Measurements from ENCODE around the gene FKBP8. TPM values are rescaled to one million over a fixed set of nuclear protein-coding genes. Genes with fewer than 3 reads are reported as not detected.

FKBP8 gene
- total and polyA plus RNA-seq, 2 of the 4 experiments (the other 2 are of a cell fraction) = 153 to 289 TPM

DNA sequence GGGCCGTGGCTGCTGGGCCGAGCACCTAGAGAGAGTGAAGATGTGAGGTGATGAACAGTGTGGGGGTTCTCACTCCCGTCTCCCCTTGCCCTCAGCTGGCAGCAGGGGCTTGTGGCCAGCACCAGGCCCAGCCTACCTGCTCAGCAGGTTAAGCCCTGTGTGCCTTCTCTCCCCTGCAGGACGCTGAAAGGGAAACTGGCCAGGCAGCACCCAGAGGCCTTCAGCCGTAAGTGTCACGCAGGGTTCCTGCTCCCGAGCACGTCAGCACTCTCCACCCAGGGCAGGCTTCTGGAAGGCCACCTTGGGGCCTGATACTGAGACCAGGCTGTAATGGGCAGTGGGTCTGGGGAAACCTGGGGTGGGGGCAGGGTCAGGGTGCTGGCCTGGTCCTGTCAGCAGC is 23.6 kb upstream of the FKBP8 start:
- Histone ChIP-seq H4K20me1 (ENCODE audit: insufficient read depth, low read length) (peaks cover 2% of the 10 kb centered on the region), H2BK5ac (ENCODE audit: low read depth, low read length, poor library complexity, severe bottlenecking) (no peak overlapping the region), H3K4me2 (ENCODE audit: low read depth, low read length) (no peak overlapping the region), H3K27ac (ENCODE audit: insufficient read depth, low read length) (no peak overlapping the region), H3K56ac (ENCODE audit: extremely low read depth, insufficient read depth, low read length) (no peak overlapping the region), H2AK5ac (ENCODE audit: low read depth, low read length) (no peak overlapping the region), H3K36me3 (ENCODE audit: control insufficient read depth, insufficient read depth, low read length) (peaks cover 49% of the 10 kb centered on the region), H3K4ac (ENCODE audit: low read depth, low read length) (no peak overlapping the region), H4K91ac (ENCODE audit: insufficient read depth, low read depth, low read length) (no peak overlapping the region), H2AFZ (replicated peaks; ENCODE audit: low read length, poor library complexity) (no peak overlapping the region), H2BK15ac (ENCODE audit: low read depth, low read length) (no peak overlapping the region), H3K4me3 (ENCODE audit: insufficient read depth, low read depth, low read length) (no peak overlapping the region), H3K9me3 (ENCODE audit: control insufficient read depth, insufficient read depth, low read length) (no peaks in the 10 kb centered on the region), H2BK120ac (ENCODE audit: low read depth, low read length) (no peak overlapping the region), H3K14ac (replicated peaks; ENCODE audit: low read depth, low read length) (no peak overlapping the region), H2AK9ac (replicated peaks; ENCODE audit: low read depth, low read length, poor library complexity) (no peak overlapping the region), H3K79me1 (ENCODE audit: low read depth in 1 of 2, low read length in 2 of 2) (peaks cover 9 to 10% of the 10 kb centered on the region in 2 experiments), H3K4me1 (ENCODE audit: control insufficient read depth, insufficient read depth, low read length) (no peaks in the 10 kb centered on the region), H3K9me1 (ENCODE audit: insufficient read depth, low read length) (no peaks in the 10 kb centered on the region), H3K18ac (ENCODE audit: low read depth, low read length) (no peak overlapping the region), H3K9ac (ENCODE audit: low read depth, low read length) (no peak overlapping the region), H3K27me3 (ENCODE audit: control insufficient read depth, insufficient read depth, low read length) (no peaks in the 10 kb centered on the region), H4K8ac (ENCODE audit: low read depth in 2 of 2, low read length in 2 of 2) (no peak overlapping the region), H2BK20ac (ENCODE audit: low read depth, low read length) (no peak overlapping the region), H4K5ac (ENCODE audit: low read depth, low read length) (no peak overlapping the region), H3K23ac (ENCODE audit: low read depth, low read length) (no peak overlapping the region)
- in situ Hi-C loops (cut with MboI; ENCODE audit: low sequenced_read_pairs) = no loop called here
- no TSS peak for BruUV-seq (replicated peaks)
- WGBS, 2 experiments (ENCODE audit: extremely low coverage in 2 of 2, insufficient read length in 1 of 2) = no CpG with 5 or more reads among the region's 8 CpGs
- no peak for TF ChIP-seq POLR2A (IDR thresholded peaks at IDR 0.05; ENCODE audit: low read depth, low read length)
- no peak for TF ChIP-seq FOS (IDR thresholded peaks at IDR 0.05; ENCODE audit: low read depth, low read length)
- no peak for TF ChIP-seq RFX5 (IDR thresholded peaks at IDR 0.05; ENCODE audit: low read depth, low read length)
- TF ChIP-seq NFE2L2 (IDR thresholded peaks at IDR 0.05; ENCODE audit: low read depth, low read length) = no peak
- no peak for TF ChIP-seq RCOR1 (IDR thresholded peaks at IDR 0.05; ENCODE audit: insufficient replicate concordance, low read length)
- TF ChIP-seq, protein P1, sequence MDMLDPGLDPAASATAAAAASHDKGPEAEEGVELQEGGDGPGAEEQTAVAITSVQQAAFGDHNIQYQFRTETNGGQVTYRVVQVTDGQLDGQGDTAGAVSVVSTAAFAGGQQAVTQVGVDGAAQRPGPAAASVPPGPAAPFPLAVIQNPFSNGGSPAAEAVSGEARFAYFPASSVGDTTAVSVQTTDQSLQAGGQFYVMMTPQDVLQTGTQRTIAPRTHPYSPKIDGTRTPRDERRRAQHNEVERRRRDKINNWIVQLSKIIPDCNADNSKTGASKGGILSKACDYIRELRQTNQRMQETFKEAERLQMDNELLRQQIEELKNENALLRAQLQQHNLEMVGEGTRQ (IDR thresholded peaks at IDR 0.05; ENCODE audit: low read depth, low read length) = no peak
- DNase-seq = no peak
- CTCF ChIA-PET = no interaction called here
- ATAC-seq (ENCODE audit: low read depth) = no peak
- intact Hi-C loops (cut with micrococcal nuclease) = no loop called here
- dilution Hi-C loops (cut with HindIII; ENCODE audit: low sequenced_read_pairs, unreplicated experiment) = no loop called here
- POLR2A ChIA-PET (ENCODE audit: unreplicated experiment) = no interaction called here

Data from IMR-90 (cell line).